GM11168 (cell line): Measurements from ENCODE around the gene ADAR.
"Not testable (repeated sequence)": the region's sequence is repeated elsewhere in the genome, so short reads cannot be mapped to it uniquely, and the experiment has no call there.

Source experiments
- in situ Hi-C: fragments of 300-500 bp; cut with MboI; formaldehyde crosslinking; loops from one replicate; pipeline ENCODE4 v1.12.0; 2022; ENCODE audit warnings: low sequenced_read_pairs; ENCODE audit not compliant: unreplicated experiment

Gene ADAR

GRCh38 chr1:154607609-154608396 lies at the start of gene ADAR:
Gene ADAR, minus strand, starts transcription at chr1:154608186. Its CDS starts 180 bp downstream, at chr1:154608006.
- in situ Hi-C loops, result no loop called here

- in situ Hi-C loops, result no loop called here
Measured at GRCh38 chr1:154657556-154657955, 49.6 kb upstream of the ADAR start.

- in situ Hi-C loops, result no loop called here
Measured at GRCh38 chr1:154652893-154653292, 44.9 kb upstream of the ADAR start.

- in situ Hi-C loops, result not testable (repeated sequence)
Measured at GRCh38 chr1:154644724-154645123, 36.7 kb upstream of the ADAR start.

- in situ Hi-C loops, result no loop called here
Measured at GRCh38 chr1:154641534-154641933, 33.5 kb upstream of the ADAR start.

- in situ Hi-C loops, result no loop called here
Measured at GRCh38 chr1:154639876-154640275, 31.9 kb upstream of the ADAR start.

GRCh38 chr1:154635171-154635570 lies 27.2 kb upstream of the ADAR start:
- in situ Hi-C loops, result no loop called here

GRCh38 chr1:154629675-154630073 lies 21.7 kb upstream of the ADAR start:
- in situ Hi-C loops, result no loop called here

GRCh38 chr1:154629061-154629674 lies 21.2 kb upstream of the ADAR start:
- in situ Hi-C loops, result no loop called here

GRCh38 chr1:154628121-154628405 lies 20.1 kb upstream of the ADAR start:
- in situ Hi-C loops, result no loop called here

GRCh38 chr1:154627257-154628120 lies 19.5 kb upstream of the ADAR start:
- in situ Hi-C loops, result no loop called here

- in situ Hi-C loops, result no loop called here
Measured at GRCh38 chr1:154626456-154627256, 18.7 kb upstream of the ADAR start.

- in situ Hi-C loops, result no loop called here
Measured at GRCh38 chr1:154624746-154625643, 17.0 kb upstream of the ADAR start.

- in situ Hi-C loops, result no loop called here
Measured at GRCh38 chr1:154623358-154623757, 15.4 kb upstream of the ADAR start.

- in situ Hi-C loops, result no loop called here
Measured at GRCh38 chr1:154622503-154623039, 14.6 kb upstream of the ADAR start.

- in situ Hi-C loops, result no loop called here
Measured at GRCh38 chr1:154621875-154622274, 13.9 kb upstream of the ADAR start.

- in situ Hi-C loops, result no loop called here
Measured at GRCh38 chr1:154620751-154621150, 12.8 kb upstream of the ADAR start.

- in situ Hi-C loops, result no loop called here
Measured at GRCh38 chr1:154619181-154619948, 11.4 kb upstream of the ADAR start.
